Body of pancreas (tissue), 4 donors: ENCODE data around the gene SWI5.

ENCODE experiments used
- POLR2A ChIP-seq, 3 donors: fragments of 450-650 bp; IDR thresholded peaks; one replicate each; pipeline ENCODE4 v1.6.1; 2016; ENCODE audit warnings: antibody characterized with exemption in 3 of 3, mild to moderate bottlenecking in 2 of 3
- TF ChIP-seq, protein P1 (sequence below), 7 experiments: fragments of 450-650 bp in 4 of 7; fragments of 200-600 bp in 3 of 7; sonication (generic) in 3 of 7; IDR thresholded peaks; one replicate each; pipeline ENCODE4 v1.5.1; 2016 to 2019; ENCODE audit warnings: antibody characterized with exemption in 7 of 7

DNA sequence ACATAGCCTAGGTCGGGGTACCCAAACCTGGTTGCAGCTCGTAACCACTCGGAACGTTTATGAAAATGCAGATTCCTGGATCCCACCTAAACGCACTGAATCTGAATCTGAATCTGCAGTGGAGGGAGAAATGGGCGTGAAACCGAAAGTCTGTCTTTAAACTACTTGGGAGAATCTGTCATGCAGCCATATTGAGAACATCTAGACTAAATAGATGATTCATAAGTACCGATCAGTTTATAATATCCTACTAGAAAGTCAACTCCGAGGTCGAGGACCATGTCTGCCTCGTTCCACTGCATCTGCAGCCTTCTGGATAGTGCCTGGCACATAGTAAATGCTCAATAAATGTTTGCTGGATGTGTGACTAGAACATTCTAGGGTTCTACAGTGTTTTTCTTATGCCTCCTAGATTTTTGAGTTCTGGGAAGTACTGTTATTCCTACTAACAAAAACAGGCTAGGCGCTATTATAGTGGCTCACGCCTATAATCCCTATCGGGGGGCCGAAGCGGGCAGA, 47.2 kb downstream of the SWI5 start:
- TF ChIP-seq, protein P1, sequence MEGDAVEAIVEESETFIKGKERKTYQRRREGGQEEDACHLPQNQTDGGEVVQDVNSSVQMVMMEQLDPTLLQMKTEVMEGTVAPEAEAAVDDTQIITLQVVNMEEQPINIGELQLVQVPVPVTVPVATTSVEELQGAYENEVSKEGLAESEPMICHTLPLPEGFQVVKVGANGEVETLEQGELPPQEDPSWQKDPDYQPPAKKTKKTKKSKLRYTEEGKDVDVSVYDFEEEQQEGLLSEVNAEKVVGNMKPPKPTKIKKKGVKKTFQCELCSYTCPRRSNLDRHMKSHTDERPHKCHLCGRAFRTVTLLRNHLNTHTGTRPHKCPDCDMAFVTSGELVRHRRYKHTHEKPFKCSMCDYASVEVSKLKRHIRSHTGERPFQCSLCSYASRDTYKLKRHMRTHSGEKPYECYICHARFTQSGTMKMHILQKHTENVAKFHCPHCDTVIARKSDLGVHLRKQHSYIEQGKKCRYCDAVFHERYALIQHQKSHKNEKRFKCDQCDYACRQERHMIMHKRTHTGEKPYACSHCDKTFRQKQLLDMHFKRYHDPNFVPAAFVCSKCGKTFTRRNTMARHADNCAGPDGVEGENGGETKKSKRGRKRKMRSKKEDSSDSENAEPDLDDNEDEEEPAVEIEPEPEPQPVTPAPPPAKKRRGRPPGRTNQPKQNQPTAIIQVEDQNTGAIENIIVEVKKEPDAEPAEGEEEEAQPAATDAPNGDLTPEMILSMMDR (IDR thresholded peaks at IDR 0.05), result no peak
- no peak for TF ChIP-seq POLR2A (IDR thresholded peaks at IDR 0.05)
